Measurements from ENCODE around the gene UBE2E2.

The UBE2E2 gene

DNA sequence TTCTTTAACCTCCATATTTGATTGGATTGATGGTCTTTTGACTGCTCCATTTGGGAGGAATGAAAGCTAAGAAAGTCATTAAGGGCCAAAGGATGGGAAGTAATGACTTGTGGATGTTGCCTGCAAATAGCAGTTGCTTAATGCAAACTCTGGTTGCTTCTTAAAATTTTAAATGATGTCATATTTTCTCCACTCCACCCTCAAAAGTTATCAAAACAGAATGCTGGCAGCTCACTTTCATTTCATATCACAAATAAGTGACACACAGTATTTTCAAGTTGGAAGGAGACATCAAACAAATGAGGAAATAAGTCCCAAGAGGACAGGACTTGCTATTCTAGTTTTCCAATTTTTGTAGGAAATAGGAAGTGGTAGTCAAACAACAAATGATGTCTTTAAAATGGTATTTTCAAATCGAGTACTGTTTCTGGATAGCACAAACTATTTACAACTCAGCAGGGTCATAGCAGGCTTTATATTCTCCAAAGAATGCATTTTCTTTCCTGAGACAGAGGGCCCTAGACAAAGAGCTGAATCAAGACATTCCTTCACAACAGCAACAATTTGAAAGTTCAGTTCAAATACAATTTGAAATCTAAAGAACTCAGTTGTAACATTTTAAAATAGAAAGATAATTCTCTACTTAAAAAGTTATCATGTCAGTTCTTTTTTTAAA lies 437.5 kb downstream of the UBE2E2 start:
- peak; percentile 20 for DNase-seq

Data from MV-4-11 (cell line).